Neural progenitor cell (in vitro differentiated cells): ENCODE measurements around the gene KANSL3.

Experiments
- EZH2 ChIP-seq: fragments of 200-600 bp; sonication (generic); IDR thresholded peaks from 2 replicates; pipeline ENCODE4 v1.6.1; 2017; ENCODE audit warnings: antibody characterized with exemption, mild to moderate bottlenecking, moderate library complexity
- EZH2phosphoT487 ChIP-seq: fragments of 200-600 bp; sonication (generic); IDR thresholded peaks from 2 replicates; pipeline ENCODE4 v1.6.1; 2017; ENCODE audit warnings: antibody characterized with exemption
- TF ChIP-seq, protein P1 (sequence below): fragments of 200-600 bp; sonication (generic); IDR thresholded peaks from 2 replicates; pipeline ENCODE4 v1.5.1; 2017; ENCODE audit warnings: antibody characterized with exemption, mild to moderate bottlenecking

- TF ChIP-seq, protein P1, sequence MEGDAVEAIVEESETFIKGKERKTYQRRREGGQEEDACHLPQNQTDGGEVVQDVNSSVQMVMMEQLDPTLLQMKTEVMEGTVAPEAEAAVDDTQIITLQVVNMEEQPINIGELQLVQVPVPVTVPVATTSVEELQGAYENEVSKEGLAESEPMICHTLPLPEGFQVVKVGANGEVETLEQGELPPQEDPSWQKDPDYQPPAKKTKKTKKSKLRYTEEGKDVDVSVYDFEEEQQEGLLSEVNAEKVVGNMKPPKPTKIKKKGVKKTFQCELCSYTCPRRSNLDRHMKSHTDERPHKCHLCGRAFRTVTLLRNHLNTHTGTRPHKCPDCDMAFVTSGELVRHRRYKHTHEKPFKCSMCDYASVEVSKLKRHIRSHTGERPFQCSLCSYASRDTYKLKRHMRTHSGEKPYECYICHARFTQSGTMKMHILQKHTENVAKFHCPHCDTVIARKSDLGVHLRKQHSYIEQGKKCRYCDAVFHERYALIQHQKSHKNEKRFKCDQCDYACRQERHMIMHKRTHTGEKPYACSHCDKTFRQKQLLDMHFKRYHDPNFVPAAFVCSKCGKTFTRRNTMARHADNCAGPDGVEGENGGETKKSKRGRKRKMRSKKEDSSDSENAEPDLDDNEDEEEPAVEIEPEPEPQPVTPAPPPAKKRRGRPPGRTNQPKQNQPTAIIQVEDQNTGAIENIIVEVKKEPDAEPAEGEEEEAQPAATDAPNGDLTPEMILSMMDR, result no peak
- no peak for TF ChIP-seq EZH2
- no peak for TF ChIP-seq EZH2phosphoT487
These were observed 60.6 kb downstream of the KANSL3 start for GRCh38 chr2:96577501-96577900.
